WERI-Rb-1 (cell line): ENCODE results near the gene RAB3IL1.
A peak's percentile ranks its signal among the peaks of the same experiment; 100 is the strongest.

Experiments
- DNase-seq: peaks from one replicate; pipeline ENCODE4 v3.0.0-alpha.2; 2020
- H3K27ac ChIP-seq: fragments of 250-450 bp; sonication (Bioruptor Pico); 2 replicates; pipeline ENCODE4 v1.5.1; 2020; ENCODE audit warnings: mild to moderate bottlenecking, moderate library complexity
- H3K27me3 ChIP-seq: fragments of 250-450 bp; sonication (Bioruptor Pico); 2 replicates; pipeline ENCODE4 v1.5.1; 2021; ENCODE audit warnings: mild to moderate bottlenecking, low read depth, moderate library complexity; ENCODE audit not compliant: insufficient read depth, severe bottlenecking
- H3K36me3 ChIP-seq: fragments of 250-450 bp; sonication (Bioruptor Pico); 2 replicates; pipeline ENCODE4 v1.5.1; 2020; ENCODE audit warnings: mild to moderate bottlenecking, moderate library complexity
- H3K4me3 ChIP-seq: 2 replicates; pipeline ENCODE4 v1.5.1; 2011; ENCODE audit warnings: low read depth, mild to moderate bottlenecking, control low read depth, low read length
- H3K9me3 ChIP-seq: fragments of 250-450 bp; sonication (Bioruptor Pico); 2 replicates; pipeline ENCODE4 v1.5.1; 2021; ENCODE audit warnings: mild to moderate bottlenecking, moderate library complexity; ENCODE audit not compliant: severe bottlenecking
- TF ChIP-seq, protein P1 (sequence below): IDR thresholded peaks from 2 replicates; pipeline ENCODE4 v1.5.1; 2011; ENCODE audit warnings: low read depth, mild to moderate bottlenecking, control low read depth, inconsistent platforms, low read length

Gene RAB3IL1

DNA sequence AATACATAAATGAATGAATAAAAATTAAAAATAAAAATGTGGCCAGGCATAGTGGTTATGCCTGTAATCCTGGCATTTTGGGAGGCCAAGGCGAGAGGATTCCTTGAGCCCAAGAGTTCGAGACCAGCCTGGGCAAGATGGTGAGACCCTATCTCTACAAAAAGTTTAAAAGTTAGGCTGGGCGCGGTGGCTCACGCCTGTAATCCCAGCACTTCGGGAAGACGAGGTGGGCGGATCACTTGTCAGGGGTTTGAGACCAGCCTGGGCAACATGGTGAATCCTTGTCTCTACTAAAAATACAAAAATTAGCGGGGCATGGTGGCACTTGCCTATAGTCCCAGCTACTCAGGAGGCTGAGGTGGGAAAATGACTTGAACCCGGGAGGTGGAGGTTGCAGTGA lies 23.1 kb upstream of the RAB3IL1 start:
- TF ChIP-seq, protein P1, sequence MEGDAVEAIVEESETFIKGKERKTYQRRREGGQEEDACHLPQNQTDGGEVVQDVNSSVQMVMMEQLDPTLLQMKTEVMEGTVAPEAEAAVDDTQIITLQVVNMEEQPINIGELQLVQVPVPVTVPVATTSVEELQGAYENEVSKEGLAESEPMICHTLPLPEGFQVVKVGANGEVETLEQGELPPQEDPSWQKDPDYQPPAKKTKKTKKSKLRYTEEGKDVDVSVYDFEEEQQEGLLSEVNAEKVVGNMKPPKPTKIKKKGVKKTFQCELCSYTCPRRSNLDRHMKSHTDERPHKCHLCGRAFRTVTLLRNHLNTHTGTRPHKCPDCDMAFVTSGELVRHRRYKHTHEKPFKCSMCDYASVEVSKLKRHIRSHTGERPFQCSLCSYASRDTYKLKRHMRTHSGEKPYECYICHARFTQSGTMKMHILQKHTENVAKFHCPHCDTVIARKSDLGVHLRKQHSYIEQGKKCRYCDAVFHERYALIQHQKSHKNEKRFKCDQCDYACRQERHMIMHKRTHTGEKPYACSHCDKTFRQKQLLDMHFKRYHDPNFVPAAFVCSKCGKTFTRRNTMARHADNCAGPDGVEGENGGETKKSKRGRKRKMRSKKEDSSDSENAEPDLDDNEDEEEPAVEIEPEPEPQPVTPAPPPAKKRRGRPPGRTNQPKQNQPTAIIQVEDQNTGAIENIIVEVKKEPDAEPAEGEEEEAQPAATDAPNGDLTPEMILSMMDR = no peak
- no peak for DNase-seq
- Histone ChIP-seq H3K27me3 (no peaks in the 10 kb centered on the region), H3K9me3 (peaks cover 8% of the 10 kb centered on the region), H3K4me3 (no peak overlapping the region), H3K36me3 (no peaks in the 10 kb centered on the region), H3K27ac (no peak overlapping the region)

DNA sequence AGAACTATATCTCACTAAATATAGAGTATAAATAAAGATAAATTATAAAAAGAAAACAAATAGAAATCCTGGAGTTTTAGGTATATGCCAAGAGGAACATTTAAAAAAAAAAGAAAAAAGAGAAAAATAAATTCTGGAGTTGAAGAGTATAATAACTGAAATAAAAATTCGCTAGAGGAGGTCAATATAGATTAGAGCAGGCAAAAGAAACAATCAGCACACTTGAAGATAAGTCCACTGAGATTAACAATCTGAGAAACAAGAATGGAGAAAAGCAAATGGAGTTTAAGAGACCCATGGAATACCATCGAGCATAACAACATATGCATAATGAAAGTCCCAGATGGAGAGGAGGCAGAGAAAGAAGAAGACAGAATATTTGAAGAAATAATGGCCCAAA lies 18.5 kb upstream of the RAB3IL1 start:
- no peak overlapping the region for H3K4me3 ChIP-seq
- no peaks in the 10 kb centered on the region for H3K27me3 ChIP-seq
- no peak overlapping the region for H3K27ac ChIP-seq
- H3K9me3 ChIP-seq = peaks cover 15% of the 10 kb centered on the region
- TF ChIP-seq, protein P1 = no peak
- H3K36me3 ChIP-seq = no peaks in the 10 kb centered on the region
- DNase-seq = no peak

DNA sequence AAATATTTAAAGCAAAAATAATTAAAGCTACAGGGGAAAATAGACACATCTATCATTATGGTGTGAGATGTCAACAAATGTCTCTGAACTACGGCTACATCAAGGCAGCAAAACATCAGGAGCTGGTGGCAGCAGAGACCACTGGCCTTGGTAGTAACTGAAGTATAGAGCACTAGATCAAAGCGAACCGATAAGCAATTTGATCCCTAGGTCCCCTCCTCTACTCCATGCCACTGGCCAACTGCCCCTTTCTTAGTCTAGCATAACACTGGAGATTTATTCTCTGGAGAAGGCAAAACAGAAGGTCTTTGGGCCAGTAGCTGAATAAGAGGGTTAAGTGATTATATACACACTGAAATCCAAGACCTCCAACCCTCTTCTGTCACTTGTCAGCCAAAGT lies 13.6 kb upstream of the RAB3IL1 start:
- Histone ChIP-seq H3K27ac (no peak overlapping the region), H3K27me3 (no peaks in the 10 kb centered on the region), H3K4me3 (no peak overlapping the region), H3K36me3 (no peaks in the 10 kb centered on the region), H3K9me3 (peaks cover 8% of the 10 kb centered on the region)
- peak; percentile 35 for DNase-seq
- TF ChIP-seq, protein P1 = no peak

DNA sequence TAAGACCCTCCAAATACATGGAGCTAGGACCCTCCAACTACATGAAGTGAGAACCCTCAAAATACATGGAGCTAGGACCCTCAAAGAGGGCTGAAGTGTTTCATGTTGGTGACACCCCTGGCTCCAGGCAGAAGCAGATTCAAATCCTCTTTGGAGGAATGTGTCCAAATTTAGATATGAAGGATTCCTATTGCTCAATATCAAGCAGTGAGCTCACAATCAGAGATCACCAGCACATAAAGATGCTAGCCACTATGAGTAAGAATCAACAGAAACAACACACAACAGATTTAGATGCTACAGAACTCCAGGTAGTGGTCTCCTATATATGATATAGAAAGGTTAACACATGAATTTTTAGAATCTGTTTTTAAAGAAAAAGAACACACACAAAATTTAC lies 11.2 kb upstream of the RAB3IL1 start:
- H3K9me3 ChIP-seq = peaks cover 6% of the 10 kb centered on the region
- no peak overlapping the region for H3K27ac ChIP-seq
- TF ChIP-seq, protein P1 = no peak
- no peaks in the 10 kb centered on the region for H3K36me3 ChIP-seq
- no peak overlapping the region for H3K4me3 ChIP-seq
- no peak for DNase-seq
- H3K27me3 ChIP-seq = no peaks in the 10 kb centered on the region

DNA sequence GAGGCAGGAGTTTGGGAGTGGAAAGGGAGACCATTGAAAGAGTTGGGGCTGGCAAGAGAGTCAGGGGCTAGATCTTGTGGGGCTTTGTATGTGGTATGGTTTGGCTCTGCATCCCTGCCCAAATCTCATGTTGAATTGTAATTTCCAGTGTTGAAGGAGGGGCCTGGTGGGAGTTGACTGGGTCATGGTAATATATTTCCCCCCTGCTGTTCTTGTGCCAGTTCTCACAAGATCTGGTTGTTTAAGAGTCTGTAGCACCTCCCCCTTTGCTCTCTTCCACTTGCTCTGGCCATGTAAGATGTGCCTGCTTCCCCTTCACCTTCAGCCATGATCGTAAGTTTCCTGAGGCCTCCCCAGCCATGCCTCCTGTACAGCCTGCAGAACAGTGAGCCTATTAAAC lies 10.1 kb upstream of the RAB3IL1 start:
- no peaks in the 10 kb centered on the region for H3K9me3 ChIP-seq
- DNase-seq = no peak
- TF ChIP-seq, protein P1 = no peak
- H3K36me3 ChIP-seq = no peaks in the 10 kb centered on the region
- H3K27me3 ChIP-seq = no peaks in the 10 kb centered on the region
- no peak overlapping the region for H3K4me3 ChIP-seq
- no peak overlapping the region for H3K27ac ChIP-seq

DNA sequence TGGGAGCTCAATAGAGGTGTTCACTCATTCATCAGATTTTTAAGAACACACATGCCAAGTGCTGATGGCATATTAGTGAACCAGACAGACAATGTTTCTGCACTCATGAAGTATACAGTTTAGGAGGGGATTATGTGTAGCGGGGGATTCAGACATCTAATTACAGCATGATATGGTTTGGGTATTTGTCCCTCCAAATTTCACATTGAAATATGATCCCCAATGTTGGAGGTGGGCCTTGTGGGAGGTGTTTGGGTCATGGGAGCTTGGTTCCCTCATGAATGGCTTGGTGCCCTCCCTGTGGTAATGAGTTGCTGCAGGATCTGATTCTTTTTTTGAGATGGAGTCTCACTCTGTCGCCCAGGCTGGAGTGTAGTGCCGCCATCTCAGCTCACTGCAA lies 8.9 kb upstream of the RAB3IL1 start:
- Histone ChIP-seq H3K36me3 (no peaks in the 10 kb centered on the region), H3K4me3 (no peak overlapping the region), H3K27me3 (no peaks in the 10 kb centered on the region), H3K27ac (no peak overlapping the region), H3K9me3 (no peaks in the 10 kb centered on the region)
- TF ChIP-seq, protein P1 = no peak
- no peak for DNase-seq
